HepG2 (cell line): ENCODE measurements around the gene CMTM1. TPM values are rescaled to one million over a fixed set of nuclear protein-coding genes. Genes with fewer than 3 reads are reported as not detected.

Source experiments
- EP300 ChIP-seq, 3 experiments: sonication (generic) in 1 of 3; formaldehyde crosslinking in 1 of 3; IDR thresholded peaks; 2 replicates each; pipeline versions ENCODE4 v1.5.1 to v1.6.1; 2011 to 2020; ENCODE audit warnings: low read depth in 2 of 3, low read length in 2 of 3, borderline replicate concordance in 1 of 3, improper control_type of control experiment in 1 of 3, mild to moderate bottlenecking in 1 of 3, missing genetic modification reagents in 1 of 3, moderate library complexity in 1 of 3
- KAT2B ChIP-seq: fragments of 150-350 bp; IDR thresholded peaks from 2 replicates; pipeline ENCODE4 v1.6.1; 2014; ENCODE audit warnings: low read depth, low read length, borderline replicate concordance
- PAXIP1 ChIP-seq: sonication (generic); formaldehyde crosslinking; conservative IDR thresholded peaks from 2 replicates; pipeline ENCODE4 v1.4.0; 2020; ENCODE audit warnings: mild to moderate bottlenecking, missing genetic modification reagents, moderate library complexity
- SAFB2 ChIP-seq: sonication (generic); formaldehyde crosslinking; IDR thresholded peaks from 2 replicates; pipeline ENCODE4 v1.5.1; 2020; ENCODE audit warnings: missing genetic modification reagents, low read depth, mild to moderate bottlenecking, borderline replicate concordance
- SAP130 ChIP-seq: IDR thresholded peaks from 2 replicates; pipeline ENCODE4 v1.6.1; 2016; ENCODE audit warnings: low read depth
- TIGD3 ChIP-seq: sonication (generic); formaldehyde crosslinking; IDR thresholded peaks from 2 replicates; pipeline ENCODE4 v1.5.1; 2020; ENCODE audit warnings: mild to moderate bottlenecking, missing genetic modification reagents, borderline replicate concordance
- ZNF746 ChIP-seq: sonication (generic); formaldehyde crosslinking; IDR thresholded peaks from 2 replicates; pipeline ENCODE4 v1.8.0; 2022; ENCODE audit warnings: mild to moderate bottlenecking, missing genetic modification reagents
- polyA plus RNA-seq, 8 experiments: library from polyadenylated mRNA; depleted of rRNA in 3 of 8; stranded (reverse) in 7 of 8; unstranded in 1 of 8; fragments of >200 nt; fragmentation: Illumina TruSeq in 4 of 8; extraction: Trizol in 4 of 8; gene quantifications; 2 replicates each; pipeline versions ENCODE4 v1.2.1 to v1.2.3, GENCODE V29; 2011 to 2016; ENCODE audit warnings: low read depth in 4 of 8, missing spikeins in 1 of 8, mixed read lengths in 1 of 8; ENCODE audit not compliant: insufficient read depth in 1 of 8
- total RNA-seq, 5 experiments: library from RNA; depleted of rRNA; stranded (reverse); fragments of >200 nt; fragmentation: Illumina TruSeq; extraction: Trizol; gene quantifications; 2 replicates each; pipeline ENCODE4 v1.2.3, GENCODE V29; 2016; ENCODE audit warnings: low read depth in 1 of 5
- TF ChIP-seq, protein P1 (sequence below): sonication (generic); formaldehyde crosslinking; IDR thresholded peaks from 2 replicates; pipeline ENCODE4 v1.8.0; 2022; ENCODE audit warnings: mild to moderate bottlenecking, missing genetic modification reagents; ENCODE audit not compliant: insufficient replicate concordance
- TF ChIP-seq, protein P2 (sequence below): sonication (generic); formaldehyde crosslinking; IDR thresholded peaks from 2 replicates; pipeline ENCODE4 v1.5.1; 2020; ENCODE audit warnings: mild to moderate bottlenecking, missing genetic modification reagents, borderline replicate concordance

Gene CMTM1
- total and polyA plus RNA-seq, 2 of the 13 experiments (the other 11 are each of a cell fraction or from before 2014, with no cell fraction given): 1.7 to 2.9 TPM

GRCh38 chr16:66552286-66553177 is 13.7 kb upstream of the CMTM1 start, which contains the start of gene CKLF (continued):
- TF ChIP-seq, protein P1, sequence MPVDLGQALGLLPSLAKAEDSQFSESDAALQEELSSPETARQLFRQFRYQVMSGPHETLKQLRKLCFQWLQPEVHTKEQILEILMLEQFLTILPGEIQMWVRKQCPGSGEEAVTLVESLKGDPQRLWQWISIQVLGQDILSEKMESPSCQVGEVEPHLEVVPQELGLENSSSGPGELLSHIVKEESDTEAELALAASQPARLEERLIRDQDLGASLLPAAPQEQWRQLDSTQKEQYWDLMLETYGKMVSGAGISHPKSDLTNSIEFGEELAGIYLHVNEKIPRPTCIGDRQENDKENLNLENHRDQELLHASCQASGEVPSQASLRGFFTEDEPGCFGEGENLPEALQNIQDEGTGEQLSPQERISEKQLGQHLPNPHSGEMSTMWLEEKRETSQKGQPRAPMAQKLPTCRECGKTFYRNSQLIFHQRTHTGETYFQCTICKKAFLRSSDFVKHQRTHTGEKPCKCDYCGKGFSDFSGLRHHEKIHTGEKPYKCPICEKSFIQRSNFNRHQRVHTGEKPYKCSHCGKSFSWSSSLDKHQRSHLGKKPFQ (CRISPR knock-in tag): peak; percentile 98
- TF ChIP-seq SAP130 (peak; percentile 88), EP300 (IDR thresholded peaks at IDR 0.05; ENCODE audit: low read depth in 2 of 2, low read length in 2 of 2) (0 out of 4 replicates have a peak, but pooled peaks of 1 of the 2 experiments have one; percentile 13), EP300 (CRISPR knock-in tag; IDR thresholded peaks at IDR 0.05; ENCODE audit: borderline replicate concordance) (peak; percentile 65), KAT2B (no peak), PAXIP1 (peak; percentile 54), ZNF746 (CRISPR knock-in tag) (peak; percentile 93), SAFB2 (CRISPR knock-in tag) (peak; percentile 97), TIGD3 (CRISPR knock-in tag) (peak; percentile 98)
- TF ChIP-seq, protein P2, sequence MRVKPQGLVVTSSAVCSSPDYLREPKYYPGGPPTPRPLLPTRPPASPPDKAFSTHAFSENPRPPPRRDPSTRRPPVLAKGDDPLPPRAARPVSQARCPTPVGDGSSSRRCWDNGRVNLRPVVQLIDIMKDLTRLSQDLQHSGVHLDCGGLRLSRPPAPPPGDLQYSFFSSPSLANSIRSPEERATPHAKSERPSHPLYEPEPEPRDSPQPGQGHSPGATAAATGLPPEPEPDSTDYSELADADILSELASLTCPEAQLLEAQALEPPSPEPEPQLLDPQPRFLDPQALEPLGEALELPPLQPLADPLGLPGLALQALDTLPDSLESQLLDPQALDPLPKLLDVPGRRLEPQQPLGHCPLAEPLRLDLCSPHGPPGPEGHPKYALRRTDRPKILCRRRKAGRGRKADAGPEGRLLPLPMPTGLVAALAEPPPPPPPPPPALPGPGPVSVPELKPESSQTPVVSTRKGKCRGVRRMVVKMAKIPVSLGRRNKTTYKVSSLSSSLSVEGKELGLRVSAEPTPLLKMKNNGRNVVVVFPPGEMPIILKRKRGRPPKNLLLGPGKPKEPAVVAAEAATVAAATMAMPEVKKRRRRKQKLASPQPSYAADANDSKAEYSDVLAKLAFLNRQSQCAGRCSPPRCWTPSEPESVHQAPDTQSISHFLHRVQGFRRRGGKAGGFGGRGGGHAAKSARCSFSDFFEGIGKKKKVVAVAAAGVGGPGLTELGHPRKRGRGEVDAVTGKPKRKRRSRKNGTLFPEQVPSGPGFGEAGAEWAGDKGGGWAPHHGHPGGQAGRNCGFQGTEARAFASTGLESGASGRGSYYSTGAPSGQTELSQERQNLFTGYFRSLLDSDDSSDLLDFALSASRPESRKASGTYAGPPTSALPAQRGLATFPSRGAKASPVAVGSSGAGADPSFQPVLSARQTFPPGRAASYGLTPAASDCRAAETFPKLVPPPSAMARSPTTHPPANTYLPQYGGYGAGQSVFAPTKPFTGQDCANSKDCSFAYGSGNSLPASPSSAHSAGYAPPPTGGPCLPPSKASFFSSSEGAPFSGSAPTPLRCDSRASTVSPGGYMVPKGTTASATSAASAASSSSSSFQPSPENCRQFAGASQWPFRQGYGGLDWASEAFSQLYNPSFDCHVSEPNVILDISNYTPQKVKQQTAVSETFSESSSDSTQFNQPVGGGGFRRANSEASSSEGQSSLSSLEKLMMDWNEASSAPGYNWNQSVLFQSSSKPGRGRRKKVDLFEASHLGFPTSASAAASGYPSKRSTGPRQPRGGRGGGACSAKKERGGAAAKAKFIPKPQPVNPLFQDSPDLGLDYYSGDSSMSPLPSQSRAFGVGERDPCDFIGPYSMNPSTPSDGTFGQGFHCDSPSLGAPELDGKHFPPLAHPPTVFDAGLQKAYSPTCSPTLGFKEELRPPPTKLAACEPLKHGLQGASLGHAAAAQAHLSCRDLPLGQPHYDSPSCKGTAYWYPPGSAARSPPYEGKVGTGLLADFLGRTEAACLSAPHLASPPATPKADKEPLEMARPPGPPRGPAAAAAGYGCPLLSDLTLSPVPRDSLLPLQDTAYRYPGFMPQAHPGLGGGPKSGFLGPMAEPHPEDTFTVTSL: 0 out of 2 replicates have a peak, but pooled peaks have one; percentile 33
